CD4-positive, alpha-beta T cell treated with Interferon alpha-2 for 1 hour (primary cell): ENCODE results near the gene VPS37D.
"Not testable (repeated sequence)": the region's sequence is repeated elsewhere in the genome, so short reads cannot be mapped to it uniquely, and the experiment has no call there.

Experiments
- DNase-seq, 2 donors: peaks; one replicate each; pipeline ENCODE4 v3.0.0-alpha.2; 2020 to 2022

VPS37D gene, protein sequence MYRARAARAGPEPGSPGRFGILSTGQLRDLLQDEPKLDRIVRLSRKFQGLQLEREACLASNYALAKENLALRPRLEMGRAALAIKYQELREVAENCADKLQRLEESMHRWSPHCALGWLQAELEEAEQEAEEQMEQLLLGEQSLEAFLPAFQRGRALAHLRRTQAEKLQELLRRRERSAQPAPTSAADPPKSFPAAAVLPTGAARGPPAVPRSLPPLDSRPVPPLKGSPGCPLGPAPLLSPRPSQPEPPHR

DNA sequence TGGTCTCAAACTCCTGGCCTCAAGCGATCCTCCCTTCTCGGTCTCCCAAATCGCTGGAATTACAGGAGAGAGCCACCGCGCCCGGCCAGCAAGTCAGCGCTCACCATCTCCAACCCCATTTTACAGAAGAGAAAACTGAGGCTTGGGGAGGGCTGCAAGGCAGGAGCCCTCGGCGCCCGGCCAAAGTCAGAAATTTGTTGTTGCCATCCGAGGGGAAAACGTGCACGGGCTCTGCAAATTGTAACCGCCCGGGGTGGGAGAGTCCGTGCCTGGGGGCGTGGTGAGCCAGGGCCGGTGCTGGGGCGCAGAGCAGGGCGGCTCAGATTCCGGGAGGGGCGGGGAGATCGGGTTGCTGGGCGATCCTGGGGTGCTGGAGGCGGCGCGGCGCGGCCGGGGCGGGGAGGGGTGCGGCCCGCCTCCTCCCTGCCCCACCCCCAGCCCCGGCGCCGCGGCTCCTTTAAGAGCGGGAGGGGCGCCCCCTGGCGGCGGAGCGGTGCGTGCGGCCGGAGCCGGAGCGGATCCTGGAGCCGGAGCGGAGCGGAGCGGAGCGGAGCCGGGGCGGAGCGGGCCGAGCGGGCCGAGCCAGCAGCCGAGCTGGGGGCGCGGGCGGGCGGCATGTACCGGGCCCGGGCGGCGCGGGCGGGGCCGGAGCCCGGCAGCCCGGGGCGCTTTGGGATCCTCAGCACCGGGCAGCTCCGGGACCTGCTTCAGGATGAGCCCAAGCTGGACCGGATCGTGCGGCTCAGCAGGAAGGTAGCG is at the start of gene VPS37D:
TSS of gene VPS37D (plus strand) at position 488 of the 759 bp plus-strand sequence. CDS start at position 616, 128 bp downstream.
- DNase-seq: peak; percentile 90 to 95

GRCh38 chr7:73618538-73618937 is 49.1 kb upstream of the VPS37D start:
- no peak for DNase-seq

GRCh38 chr7:73619394-73619793 is 48.2 kb upstream of the VPS37D start:
- not testable (repeated sequence) for DNase-seq

DNA sequence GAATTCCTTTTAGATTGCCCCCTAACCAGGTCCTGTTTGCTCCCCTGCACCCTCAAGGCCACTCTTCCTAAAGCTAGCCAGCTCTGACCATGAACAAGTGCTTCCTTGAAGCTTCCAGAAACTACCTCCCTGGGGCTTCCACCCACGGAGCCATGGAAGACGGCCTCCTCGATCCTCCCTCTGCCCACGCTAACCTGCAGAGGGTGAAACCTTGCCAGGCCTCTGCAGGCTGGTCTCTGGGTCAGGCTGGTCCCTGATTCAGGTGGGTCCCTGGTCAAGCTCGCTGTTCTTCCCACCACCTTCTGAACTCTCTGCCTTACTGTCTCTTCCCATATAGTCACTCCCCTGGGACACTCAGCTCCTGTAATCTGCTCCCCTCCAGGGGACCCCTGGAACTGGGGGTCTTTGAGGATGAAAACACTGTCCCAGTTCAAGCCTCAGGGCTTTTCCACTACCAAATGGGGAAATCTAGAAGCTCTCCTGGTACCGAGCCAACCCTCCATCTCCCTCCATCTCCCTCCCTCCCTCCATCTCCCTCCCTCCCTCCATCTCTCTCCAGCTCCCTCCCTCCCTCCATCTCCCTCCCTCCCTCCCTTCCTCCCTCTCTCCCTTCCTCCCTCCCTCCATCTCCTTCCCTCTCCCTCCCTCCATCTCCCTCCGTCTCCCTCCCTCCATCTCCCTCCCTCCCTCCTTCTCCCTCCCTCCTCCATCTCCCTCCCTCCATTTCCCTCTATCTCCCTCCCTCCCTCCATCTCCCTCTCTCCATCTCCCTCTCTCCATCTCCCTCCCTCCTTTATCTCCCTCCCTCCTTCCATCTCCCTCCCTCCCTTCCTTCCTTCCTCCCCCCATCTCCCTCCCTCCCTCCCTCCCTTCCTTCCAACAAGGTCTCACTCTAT is 46.2 kb upstream of the VPS37D start:
- no peak for DNase-seq

DNA sequence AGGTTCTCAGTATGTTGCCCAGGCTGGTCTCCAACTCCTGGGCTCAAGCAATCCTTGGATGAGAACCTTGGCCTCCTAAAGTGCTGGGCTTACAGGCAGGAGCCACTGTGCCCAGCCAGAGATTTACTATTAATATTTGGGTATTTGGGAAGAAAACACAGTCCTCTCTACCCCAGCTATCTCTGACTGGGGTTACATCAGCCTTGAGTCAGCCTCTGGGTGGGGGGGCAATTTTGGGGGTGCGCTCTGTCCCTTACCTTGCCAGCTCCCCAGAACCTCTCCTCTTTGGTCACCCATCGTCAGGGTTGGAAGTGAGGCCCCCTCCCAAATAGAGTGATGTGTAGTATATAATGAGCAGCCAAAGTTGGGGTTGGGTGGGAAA is 45.1 kb upstream of the VPS37D start:
- DNase-seq: no peak

DNA sequence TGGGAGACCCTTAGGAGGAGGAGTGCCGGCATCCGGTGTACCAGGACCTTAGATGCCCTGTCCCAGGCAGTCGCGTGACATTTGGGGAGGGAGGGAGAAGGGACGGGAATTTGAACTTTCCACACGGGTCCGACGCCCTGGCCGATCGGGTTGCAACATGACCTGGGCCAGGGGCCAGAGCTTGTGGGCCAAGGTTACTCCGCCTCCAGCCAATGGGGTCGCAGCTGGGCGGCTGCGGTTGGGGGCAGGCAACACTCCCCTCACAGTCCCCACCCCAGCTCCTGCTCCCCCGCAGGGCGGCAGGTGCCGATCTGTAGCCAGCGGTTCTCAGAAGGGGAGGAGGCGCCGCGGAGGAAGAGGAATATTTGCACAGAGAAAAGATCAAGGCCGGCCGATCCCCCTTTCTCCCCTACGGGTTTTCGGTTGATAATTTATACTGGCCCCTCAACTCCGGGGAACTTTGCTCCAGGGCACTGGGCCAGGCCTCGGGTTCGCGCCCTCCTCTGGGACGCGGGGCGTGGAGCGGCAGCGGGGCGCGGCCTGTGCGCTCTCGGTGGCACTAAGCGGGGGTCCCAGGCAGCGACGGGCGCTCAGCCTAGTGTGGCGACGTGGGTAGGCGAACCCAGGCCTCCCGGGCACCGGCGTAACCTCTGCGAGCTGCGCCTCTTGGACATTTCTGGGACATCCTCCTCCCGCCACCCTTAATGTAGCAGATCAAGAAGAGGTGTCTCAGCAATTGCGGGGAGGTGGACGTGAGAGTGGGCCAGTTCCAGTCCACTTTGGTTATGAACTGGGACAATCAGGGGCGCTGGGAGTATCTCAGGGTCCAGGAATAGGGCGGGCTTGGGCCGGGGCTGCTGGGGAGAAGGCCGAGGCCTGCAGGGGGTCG is 44.5 kb upstream of the VPS37D start:
- no peak for DNase-seq

DNA sequence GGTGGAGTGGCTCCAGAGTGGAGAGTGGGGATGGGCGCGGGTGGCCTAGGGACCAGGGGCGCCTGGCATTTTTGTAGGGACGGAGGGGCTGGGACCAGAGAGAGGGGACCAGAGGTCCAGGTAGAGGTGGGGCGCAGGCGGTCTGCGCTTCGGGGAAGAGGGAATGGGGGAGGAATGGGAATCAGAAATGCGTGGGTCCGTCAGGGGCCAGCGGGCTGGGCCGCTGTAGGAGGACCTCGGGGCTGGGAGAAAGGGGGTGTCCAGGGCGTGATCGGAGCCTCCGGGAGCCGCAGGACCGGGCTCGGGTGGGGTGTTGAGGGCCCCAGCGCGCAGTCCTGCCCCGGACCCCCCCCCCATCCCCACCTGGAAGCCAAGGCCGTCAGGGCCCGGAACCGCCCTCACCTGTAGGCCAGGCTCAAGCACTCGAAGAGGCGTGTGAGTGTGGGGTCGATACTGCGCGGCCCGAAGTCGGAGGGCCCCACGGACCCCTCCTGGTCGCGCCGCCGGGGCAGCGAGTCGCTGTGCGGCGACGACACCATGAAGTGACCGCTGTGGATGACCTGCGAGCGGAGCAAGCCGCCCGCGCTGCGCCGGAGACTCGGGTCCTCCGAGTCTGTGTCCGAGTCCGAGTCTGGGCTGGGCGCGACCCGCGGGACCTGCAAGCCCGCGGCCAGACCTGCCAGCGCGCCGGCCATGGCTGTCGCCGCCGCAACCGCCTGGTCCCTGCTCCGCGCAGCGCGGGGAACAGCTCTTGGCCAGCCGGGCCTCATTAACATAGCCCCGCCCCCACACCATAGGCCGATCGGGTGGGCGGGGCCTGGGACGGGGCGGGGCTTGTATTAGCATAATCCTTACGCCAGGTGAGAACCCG is 43.6 kb upstream of the VPS37D start, which contains the start of gene MLXIPL:
TSS of gene MLXIPL (minus strand) at position 725 of the 871 bp plus-strand sequence. CDS start at position 695, 30 bp downstream.
- peak; percentile 48 to 51 for DNase-seq

DNA sequence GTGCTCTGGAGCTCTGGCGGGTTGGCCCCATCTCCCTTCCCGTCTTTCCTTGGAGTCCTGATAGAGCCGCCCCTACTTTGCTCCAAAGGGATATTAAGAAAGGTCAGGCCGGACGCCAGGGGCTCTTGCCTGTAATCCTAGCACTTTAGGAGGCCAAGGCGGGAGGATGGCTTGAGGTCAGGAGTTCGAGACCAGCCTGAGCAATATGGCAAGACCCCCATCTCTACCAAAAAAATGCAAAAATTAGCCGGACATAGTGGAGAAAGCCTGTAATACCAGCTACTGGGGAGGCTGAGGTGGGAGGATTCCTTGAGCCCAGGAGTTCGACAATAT is 43.0 kb upstream of the VPS37D start:
- DNase-seq: no peak

DNA sequence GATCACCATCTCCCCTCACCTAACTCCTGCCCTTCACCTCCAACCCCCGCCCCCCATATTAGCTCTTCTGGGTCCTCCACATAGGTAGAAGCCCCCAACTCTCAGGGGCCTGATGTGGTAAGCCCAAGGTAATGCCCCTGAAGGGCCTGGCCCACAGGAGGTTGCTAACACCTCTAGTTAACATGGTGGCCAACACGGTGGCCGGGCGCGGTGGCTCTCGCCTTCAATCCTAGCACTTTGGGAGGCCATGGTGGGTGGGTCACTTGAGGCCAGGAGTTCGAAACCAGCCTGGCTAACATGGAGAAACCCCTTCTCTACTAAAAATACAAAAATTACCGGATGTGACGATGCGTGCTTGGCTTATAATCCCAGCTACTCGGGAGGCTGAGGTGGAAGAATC is 42.4 kb upstream of the VPS37D start:
- DNase-seq: no peak

DNA sequence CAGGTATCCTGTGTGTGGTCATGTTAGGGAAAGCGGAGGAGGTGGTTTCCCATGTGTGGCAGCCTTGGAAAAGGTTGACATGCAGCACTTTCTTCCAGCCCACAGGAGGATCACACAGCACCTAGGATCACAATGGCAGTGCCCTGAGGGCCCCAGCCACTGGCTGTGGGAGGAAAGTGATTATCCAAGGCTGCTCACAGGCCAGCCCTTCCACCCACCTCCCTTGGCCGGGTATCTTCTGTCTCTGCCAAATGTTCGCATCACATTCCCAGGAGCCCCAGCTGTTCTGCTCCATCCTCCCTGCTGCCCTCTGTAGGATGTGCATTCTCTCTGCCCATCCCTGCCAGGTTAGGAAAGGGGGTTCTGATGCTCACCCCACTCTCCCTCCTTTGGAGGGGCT is 40.8 kb upstream of the VPS37D start:
- no peak for DNase-seq

- DNase-seq: no peak
Measured at GRCh38 chr7:73628504-73628903, 39.1 kb upstream of the VPS37D start.

- DNase-seq: no peak
Measured at GRCh38 chr7:73631558-73631957, 36.1 kb upstream of the VPS37D start.

DNA sequence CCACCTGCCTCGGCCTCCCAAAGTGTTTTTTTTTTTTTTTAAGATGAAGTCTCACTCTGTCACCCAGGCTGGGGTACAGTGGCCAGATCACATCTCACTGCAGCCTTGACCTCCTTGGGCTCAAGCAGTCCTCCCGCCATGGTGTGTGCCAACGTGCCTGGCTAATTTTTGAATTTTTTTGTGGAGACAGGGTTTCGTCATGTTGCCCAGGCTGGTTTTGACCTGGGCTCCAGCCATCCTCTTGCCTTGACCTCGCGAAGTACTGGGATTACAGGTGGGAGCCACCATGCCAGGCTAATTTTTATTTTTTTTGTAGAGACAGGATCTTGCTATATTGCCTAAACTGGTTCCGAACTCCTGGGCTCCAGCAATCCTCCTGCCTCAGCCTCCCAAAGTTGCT is 34.3 kb upstream of the VPS37D start:
- DNase-seq: no peak

DNA sequence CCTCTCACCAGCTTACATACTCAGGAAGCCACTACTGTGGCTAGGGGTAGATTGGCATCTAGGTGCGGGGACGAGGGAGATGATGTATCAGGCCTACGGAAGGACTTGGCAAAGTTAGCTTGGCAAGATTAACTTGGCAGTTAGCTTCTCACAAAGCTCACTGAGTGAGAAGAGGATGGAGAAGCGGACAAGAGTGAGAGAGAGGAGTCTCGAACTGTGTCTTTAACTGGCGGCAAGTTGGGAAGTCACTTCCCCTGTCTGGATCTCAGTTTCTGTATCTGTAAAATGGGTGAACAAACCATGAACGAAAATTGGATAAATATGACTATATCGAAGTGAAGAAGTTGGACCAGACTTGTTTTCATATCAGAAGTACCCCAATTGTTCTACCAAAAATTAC is 33.8 kb upstream of the VPS37D start:
- DNase-seq: no peak

- no peak for DNase-seq
Measured at GRCh38 chr7:73635428-73636200, 32.0 kb upstream of the VPS37D start.

DNA sequence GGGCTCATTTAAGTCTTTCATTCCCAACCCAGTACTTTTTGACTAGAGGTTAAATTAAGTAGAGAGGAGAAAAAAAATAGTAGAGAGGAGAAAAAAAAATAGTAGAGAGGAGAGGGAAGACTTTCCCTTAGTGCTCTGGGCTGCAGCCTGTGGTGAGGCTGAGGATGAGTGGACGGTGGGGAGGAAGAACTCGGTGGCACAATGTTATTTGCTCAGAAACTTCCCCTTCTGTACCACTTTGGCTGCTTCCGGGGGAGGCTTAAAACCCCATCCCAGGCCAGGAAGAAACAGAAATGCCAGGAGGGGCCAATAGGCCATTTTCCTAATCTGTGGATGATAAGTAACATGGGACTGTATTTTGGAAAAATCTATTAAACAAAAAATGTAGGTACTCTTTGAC is 28.7 kb upstream of the VPS37D start:
- DNase-seq: no peak

DNA sequence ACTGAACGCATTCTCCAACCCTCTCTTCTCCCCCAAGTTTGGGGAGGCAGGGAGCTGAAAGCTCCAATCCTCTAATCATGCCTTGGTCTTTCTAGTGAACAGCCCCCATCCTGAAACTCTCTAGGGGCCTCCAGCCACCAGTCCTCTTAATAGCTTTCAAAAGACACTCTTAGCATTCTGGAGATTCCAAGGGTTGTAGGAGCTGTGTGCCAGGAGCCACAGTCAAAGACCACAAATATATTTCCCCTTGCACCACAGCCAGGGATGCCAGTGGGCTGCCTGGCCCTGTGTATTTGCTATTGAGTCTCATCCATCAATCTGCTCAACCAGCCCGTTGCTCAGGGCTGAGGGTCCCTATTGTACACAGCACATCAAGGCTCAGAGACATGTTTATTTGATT is 24.8 kb upstream of the VPS37D start:
- no peak for DNase-seq

GRCh38 chr7:73644688-73645286 is 22.8 kb upstream of the VPS37D start:
- DNase-seq: no peak

GRCh38 chr7:73645643-73646174 is 21.9 kb upstream of the VPS37D start:
- no peak for DNase-seq
